Right cardiac atrium (tissue), 5 donors: ENCODE results near the gene TGFBRAP1. TPM values are rescaled to one million over a fixed set of nuclear protein-coding genes. Genes with fewer than 3 reads are reported as not detected.
"Not testable (repeated sequence)": the region's sequence is repeated elsewhere in the genome, so short reads cannot be mapped to it uniquely, and the experiment has no call there.

ENCODE experiments used
- ATAC-seq, 2 donors: fragments of 200-7000 bp; cut with Tn5 transposase; one replicate each; pipeline versions ENCODE4 v1.8.0 to v1.9.1; 2020; ENCODE audit warnings: moderate library complexity in 2 of 2, mild to moderate bottlenecking in 1 of 2
- DNase-seq, 3 donors: peaks; one replicate each; pipeline ENCODE4 v3.0.0-alpha.2; 2020
- H3K27ac ChIP-seq: one replicate; pipeline ENCODE4 v1.5.1; 2013; ENCODE audit warnings: mild to moderate bottlenecking, low read length, control low read depth, moderate library complexity
- H3K27me3 ChIP-seq: one replicate; pipeline ENCODE4 v1.6.1; 2013; ENCODE audit not compliant: control insufficient read depth, insufficient read depth
- H3K4me1 ChIP-seq: one replicate; pipeline ENCODE4 v1.6.1; 2013; ENCODE audit warnings: low read length; ENCODE audit not compliant: control insufficient read depth, insufficient read depth
- H3K4me3 ChIP-seq: one replicate; pipeline ENCODE4 v1.5.1; 2013; ENCODE audit warnings: low read length, control low read depth
- H3K9me3 ChIP-seq: one replicate; pipeline ENCODE4 v1.6.1; 2013; ENCODE audit warnings: low read length; ENCODE audit not compliant: control insufficient read depth
- WGBS: extraction: QIAGEN DNeasy Blood & Tissue Kit; methylation state at CpG from one replicate; pipeline ENCODE4 v1.1.7; 2013; 5-methylcytosine and 5-hydroxymethylcytosine counted together
- intact Hi-C, 4 donors: fragments of 100-400 bp; cut with DNase I; formaldehyde crosslinking; loops; one replicate each; pipeline versions ENCODE4 v1.11.0 to v1.14.0; 2022 to 2023
- polyA plus RNA-seq: library from polyadenylated mRNA; stranded (reverse); fragments of 200-250 nt; gene quantifications from one replicate; pipeline ENCODE4 v1.2.3, GENCODE V29; 2013
- total RNA-seq, 4 donors: library from RNA; stranded (reverse); fragmentation: NEBNext Ultra II Directional; extraction: Animal tissue kit (Norgen Biotek cat#: 25700); gene quantifications; one replicate each; pipeline ENCODE4 v1.2.1, GENCODE V29; 2021
- donor health status: healthy with polysubstance abuse.
- donor health status: DM: no; HTN: yes; CAD: no.
- donor health status: DM: no; HTN: no; CAD: no.
- donor health status: DM: no; HTN: yes; CAD: no; lungs with severe emphysema.
- donor health status: DM: yes; HTN: yes; CAD: no.

TGFBRAP1 gene
- total and polyA plus RNA-seq, 5 donors: 3.6 to 12.5 (median 11.5) TPM

DNA sequence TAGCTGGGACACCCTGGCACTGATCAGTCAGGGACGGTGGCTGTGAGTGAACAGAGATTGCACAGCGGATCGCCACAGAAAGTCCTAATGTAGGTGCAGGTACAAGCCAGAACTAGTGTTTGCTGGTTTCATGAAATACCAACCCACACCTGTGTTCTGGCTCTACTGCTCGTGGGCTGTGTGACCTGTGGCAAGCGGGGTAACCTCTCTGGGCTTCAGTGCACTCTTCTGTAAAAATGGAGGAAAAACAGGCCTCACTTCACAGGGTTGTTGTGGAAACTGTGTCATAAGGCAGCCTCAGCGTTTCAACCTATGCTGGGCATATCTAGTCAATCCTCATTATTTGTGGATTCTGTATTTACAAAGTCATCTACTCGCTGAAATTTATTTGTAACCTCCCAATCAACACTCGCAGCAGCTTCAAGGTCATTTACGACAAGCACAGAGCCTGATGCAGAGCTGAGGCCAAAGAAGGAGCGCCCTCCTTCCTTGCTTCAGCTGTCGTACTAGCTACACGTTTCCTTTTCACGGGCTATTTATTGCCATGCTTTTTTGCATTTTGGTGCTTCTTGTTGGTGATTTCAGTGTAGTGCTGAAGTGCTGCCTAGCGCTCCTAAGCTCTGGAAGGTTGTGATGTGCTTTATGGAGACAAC lies 58.0 kb downstream of the TGFBRAP1 start:
- DNase-seq (no peak), ATAC-seq (no peak)
- no peak overlapping the region for H3K4me3 ChIP-seq
- no peaks in the 10 kb centered on the region for H3K9me3 ChIP-seq
- H3K27me3 ChIP-seq: no peaks in the 10 kb centered on the region
- WGBS: 94% methylated on average over 14 of the region's 14 CpGs
- no peak overlapping the region for H3K27ac ChIP-seq
- intact Hi-C loops: no loop called here
- H3K4me1 ChIP-seq: no peaks in the 10 kb centered on the region

DNA sequence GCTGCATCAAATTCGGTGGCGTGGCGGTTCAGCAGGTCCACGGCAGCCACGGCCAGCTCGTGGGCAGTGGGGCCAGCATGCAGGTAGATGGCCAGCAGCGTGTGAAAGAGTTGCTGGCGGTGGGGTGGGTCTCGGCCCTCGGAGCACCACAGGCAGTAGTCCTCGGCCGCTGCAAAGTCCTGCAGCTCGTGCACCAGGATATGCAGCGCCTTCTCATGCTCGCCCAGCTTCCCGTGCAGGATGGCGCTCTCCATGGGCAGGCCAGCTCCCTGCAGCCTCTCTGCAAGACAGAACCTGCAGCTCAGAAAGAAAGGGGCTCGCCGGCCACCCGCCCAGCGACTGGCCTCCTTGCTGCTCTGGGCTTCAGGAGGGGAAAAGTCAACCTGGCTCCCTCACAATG lies 60.1 kb downstream of the TGFBRAP1 start:
- WGBS: 94% methylated on average over 21 of the region's 21 CpGs
- no peak for ATAC-seq

DNA sequence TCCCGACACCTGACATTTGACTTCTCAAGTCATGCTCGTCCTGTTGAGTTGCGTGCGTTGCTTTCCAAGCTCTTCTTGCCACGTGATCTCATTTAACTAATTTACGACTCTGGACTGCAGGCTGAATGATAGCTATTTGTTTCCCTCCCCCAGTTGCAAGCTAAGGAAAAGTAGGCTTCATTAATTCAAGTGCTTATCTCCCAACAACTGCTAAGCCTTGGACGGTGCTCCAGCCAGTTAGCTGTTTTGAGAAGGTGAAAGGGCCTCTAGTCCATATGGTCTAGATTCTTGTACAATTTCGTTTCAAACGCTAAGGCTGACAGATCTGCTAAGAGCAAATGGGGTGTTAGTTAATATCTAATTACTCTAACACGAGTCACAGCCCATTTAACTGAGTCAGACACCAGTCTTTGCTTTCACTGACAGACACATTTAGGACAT lies 66.9 kb downstream of the TGFBRAP1 start:
- ATAC-seq (no peak), DNase-seq (no peak)
- no peaks in the 10 kb centered on the region for H3K4me1 ChIP-seq
- H3K9me3 ChIP-seq: no peaks in the 10 kb centered on the region
- WGBS: 82% methylated on average over 10 of the region's 10 CpGs
- no peaks in the 10 kb centered on the region for H3K27me3 ChIP-seq
- intact Hi-C loops: no loop called here
- H3K4me3 ChIP-seq: no peak overlapping the region
- no peak overlapping the region for H3K27ac ChIP-seq

More for the DNA sequence above, 60.1 kb downstream of the TGFBRAP1 start:
- no peak for DNase-seq
- Histone ChIP-seq H3K9me3 (no peaks in the 10 kb centered on the region), H3K4me3 (no peak overlapping the region), H3K27me3 (no peaks in the 10 kb centered on the region), H3K27ac (no peak overlapping the region), H3K4me1 (no peaks in the 10 kb centered on the region)
- intact Hi-C loops: no loop called here

DNA sequence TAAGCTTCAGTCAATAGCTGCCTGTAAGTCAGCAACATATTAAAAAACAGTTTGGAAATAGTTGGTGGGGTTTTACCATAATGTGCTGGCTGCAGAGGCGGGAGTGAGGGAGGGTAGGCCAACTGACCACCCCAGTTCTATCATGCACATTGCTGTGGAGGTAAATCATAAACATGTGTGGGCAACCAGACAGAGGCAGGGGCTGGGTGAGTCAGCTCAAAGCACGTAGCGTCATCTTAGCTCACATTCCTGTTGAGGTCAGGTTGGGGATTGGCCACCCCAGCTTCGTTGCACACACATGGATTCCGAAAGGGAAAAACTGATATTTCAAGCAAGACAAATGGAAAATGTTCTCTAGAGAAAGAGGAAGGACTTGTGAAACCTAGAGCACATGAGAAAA lies 68.5 kb downstream of the TGFBRAP1 start:
- Histone ChIP-seq H3K27ac (no peak overlapping the region), H3K9me3 (no peaks in the 10 kb centered on the region), H3K27me3 (no peaks in the 10 kb centered on the region), H3K4me3 (no peak overlapping the region), H3K4me1 (no peaks in the 10 kb centered on the region)
- intact Hi-C loops: no loop called here
- ATAC-seq: no peak
- DNase-seq: no peak
- 87% methylated on average over 5 of the region's 5 CpGs for WGBS

DNA sequence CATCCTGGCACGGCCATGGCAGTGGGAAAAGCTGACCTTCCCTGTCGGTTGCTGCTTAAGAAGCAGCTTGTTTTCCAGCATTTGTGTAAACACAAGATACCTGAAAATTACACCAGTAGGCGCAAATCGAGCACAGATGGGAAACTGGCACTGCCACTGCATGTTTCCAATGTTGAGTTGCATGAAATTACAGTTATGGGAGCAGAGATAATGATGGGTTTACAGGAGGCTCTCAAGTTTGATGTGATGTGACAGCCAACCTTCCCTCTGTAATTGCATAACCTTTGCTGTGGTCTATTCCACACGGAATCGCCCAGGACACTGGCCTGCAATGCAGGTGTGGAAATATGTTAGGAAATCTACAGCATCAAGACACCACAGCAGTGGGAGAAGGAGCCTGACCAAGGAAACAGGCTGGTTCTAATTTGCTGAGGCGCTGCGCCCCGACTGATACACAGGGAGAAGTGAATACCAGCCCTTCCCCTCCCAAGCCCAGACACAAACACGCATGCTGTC lies 70.6 kb downstream of the TGFBRAP1 start:
- DNase-seq (no peak), ATAC-seq (no peak)
- Histone ChIP-seq H3K27me3 (no peaks in the 10 kb centered on the region), H3K4me3 (no peak overlapping the region), H3K4me1 (no peaks in the 10 kb centered on the region), H3K27ac (no peak overlapping the region), H3K9me3 (no peaks in the 10 kb centered on the region)
- 86% methylated on average over 10 of the region's 10 CpGs for WGBS
- intact Hi-C loops: no loop called here

DNA sequence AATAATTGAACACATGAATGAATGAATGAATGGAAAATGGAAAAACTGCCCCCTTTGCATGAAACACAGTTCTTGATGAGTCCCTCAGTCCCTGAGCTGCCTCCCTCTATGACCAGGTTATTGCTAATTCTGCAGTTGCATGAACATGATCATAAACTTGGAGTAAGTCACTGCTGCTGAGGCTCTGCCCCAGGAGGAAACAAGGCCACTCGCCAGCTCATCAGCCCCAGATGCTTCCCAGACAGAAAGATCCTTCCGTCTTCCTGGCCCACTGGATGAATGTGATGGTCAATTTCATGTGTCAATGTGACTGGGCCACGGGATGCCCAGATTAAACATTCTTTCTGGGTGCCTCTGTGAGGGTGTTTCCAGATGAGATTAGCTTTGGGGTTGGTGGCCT lies 71.6 kb downstream of the TGFBRAP1 start:
- no peaks in the 10 kb centered on the region for H3K4me1 ChIP-seq
- 90% methylated on average over 3 of the region's 3 CpGs for WGBS
- intact Hi-C loops: no loop called here
- H3K9me3 ChIP-seq: no peaks in the 10 kb centered on the region
- no peak overlapping the region for H3K27ac ChIP-seq
- no peak for ATAC-seq
- DNase-seq: no peak
- H3K4me3 ChIP-seq: no peak overlapping the region
- H3K27me3 ChIP-seq: no peaks in the 10 kb centered on the region

DNA sequence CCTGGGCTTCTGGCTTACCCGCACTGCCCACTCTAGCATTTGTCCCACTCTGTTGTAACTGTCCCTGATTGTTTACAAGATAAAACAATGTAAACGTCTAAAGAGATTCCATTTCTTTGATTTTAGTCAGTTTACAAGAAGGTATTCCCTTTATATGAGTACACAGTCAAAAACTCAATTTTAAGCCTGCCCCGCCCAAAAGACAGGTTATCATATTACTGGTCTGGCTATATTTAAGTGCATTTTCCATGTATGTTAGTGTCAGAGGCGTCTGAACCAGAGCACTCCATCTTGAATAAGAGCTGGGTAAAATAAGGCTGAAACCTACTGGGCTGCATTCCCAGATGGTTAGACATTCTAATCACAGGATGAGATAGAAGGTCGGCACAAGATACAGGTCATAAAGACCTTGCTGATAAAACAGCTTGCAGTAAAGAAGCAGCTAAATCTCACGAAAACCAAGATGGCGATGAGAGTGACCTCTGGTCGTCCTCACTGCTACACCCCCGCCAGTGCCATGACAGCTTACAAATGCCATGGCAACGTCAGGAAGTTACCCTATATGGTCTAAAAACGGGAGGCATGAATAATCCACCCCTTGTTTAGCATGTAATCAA lies 73.0 kb downstream of the TGFBRAP1 start:
- 50% methylated on average over 11 of the region's 11 CpGs for WGBS
- intact Hi-C loops: no loop called here
- no peaks in the 10 kb centered on the region for H3K27me3 ChIP-seq

DNA sequence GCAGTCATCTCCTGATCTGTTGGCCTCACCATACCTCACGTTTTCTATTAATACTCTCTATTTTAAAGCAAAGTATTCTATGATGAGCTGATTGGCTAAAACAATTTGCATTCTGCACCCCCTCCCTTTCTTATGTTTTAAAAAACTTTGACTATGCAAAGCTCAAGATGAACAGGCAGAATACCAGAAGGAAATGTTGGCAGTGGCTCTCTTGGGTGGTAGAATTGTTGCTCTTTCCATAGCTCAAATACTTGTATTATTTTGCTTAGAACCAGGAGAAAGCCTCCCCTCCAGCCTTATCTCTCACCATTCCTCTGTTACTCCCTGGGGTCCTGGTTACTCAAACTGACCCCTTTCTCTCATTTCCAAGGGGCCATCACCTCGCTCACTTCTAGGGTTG lies 73.6 kb downstream of the TGFBRAP1 start:
- intact Hi-C loops: no loop called here
- Histone ChIP-seq H3K4me1 (no peaks in the 10 kb centered on the region), H3K4me3 (no peak overlapping the region), H3K27ac (no peak overlapping the region), H3K9me3 (no peaks in the 10 kb centered on the region), H3K27me3 (no peaks in the 10 kb centered on the region)
- WGBS: 80% methylated on average over 2 of the region's 2 CpGs
- DNase-seq: no peak
- no peak for ATAC-seq

More for the DNA sequence above, 73.0 kb downstream of the TGFBRAP1 start:
- no peak for DNase-seq
- no peaks in the 10 kb centered on the region for H3K4me1 ChIP-seq
- no peak overlapping the region for H3K27ac ChIP-seq
- H3K9me3 ChIP-seq: no peaks in the 10 kb centered on the region
- no peak overlapping the region for H3K4me3 ChIP-seq
- no peak for ATAC-seq

DNA sequence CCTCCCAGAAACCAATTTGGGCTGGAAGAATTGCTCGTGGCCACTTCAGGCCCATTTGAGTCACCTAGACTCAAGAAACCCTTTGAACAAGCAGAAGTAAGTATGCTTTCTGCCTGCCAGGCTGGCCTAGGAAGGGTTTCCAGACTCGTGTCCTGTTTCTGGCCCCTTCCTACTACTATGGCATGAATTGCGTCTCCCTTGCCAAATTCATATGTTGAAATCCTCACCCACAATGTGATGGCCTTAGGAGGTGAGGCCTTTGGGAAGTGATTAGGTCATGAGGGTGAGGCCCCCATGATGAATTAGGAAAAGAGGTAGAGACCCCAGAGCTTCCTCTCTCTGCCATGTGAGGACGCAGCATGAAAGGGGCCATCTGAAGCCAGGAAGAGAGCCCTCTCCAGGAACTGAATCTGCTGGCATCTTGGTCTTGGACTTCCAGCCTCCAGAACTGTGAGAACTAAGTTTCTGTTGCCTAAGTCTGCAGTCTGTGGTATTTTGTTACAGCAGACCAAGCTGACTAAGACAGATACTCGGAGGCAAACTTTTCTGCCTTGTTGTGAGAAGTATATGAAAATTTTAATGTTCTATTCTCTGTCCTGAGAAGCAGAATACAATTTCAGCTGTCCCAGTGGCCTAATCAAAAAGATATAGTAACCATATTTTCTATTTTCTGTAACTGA lies 74.9 kb downstream of the TGFBRAP1 start:
- ATAC-seq (no peak), DNase-seq (no peak)
- Histone ChIP-seq H3K4me1 (no peaks in the 10 kb centered on the region), H3K9me3 (no peaks in the 10 kb centered on the region), H3K27ac (no peak overlapping the region), H3K27me3 (no peaks in the 10 kb centered on the region), H3K4me3 (no peak overlapping the region)
- 84% methylated on average over 5 of the region's 5 CpGs for WGBS
- intact Hi-C loops: no loop called here

DNA sequence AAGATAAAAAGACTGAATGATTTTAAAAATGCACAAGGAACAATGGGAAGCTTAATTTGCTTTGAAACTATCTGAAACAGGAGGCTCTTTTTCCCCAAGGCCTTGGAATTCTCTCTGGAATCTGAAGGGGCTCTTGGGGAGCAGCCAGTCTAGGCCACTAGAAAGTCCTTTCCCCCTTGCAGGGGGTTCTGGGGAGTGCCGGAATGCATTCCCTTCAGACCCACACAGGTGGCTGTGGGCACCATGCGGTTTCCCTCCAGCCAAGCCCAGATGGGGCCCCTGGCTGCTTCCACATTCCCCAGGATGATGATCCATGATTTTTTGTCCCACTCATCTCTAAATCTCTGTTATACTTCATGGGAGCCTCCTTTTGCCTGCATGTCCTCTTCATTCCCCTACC lies 77.3 kb downstream of the TGFBRAP1 start:
- intact Hi-C loops: no loop called here
- no peak for ATAC-seq
- WGBS: 97% methylated on average over 2 of the region's 2 CpGs
- H3K9me3 ChIP-seq: no peaks in the 10 kb centered on the region
- H3K4me3 ChIP-seq: no peak overlapping the region
- H3K27ac ChIP-seq: no peak overlapping the region
- H3K27me3 ChIP-seq: no peaks in the 10 kb centered on the region
- DNase-seq: no peak
- H3K4me1 ChIP-seq: no peaks in the 10 kb centered on the region

DNA sequence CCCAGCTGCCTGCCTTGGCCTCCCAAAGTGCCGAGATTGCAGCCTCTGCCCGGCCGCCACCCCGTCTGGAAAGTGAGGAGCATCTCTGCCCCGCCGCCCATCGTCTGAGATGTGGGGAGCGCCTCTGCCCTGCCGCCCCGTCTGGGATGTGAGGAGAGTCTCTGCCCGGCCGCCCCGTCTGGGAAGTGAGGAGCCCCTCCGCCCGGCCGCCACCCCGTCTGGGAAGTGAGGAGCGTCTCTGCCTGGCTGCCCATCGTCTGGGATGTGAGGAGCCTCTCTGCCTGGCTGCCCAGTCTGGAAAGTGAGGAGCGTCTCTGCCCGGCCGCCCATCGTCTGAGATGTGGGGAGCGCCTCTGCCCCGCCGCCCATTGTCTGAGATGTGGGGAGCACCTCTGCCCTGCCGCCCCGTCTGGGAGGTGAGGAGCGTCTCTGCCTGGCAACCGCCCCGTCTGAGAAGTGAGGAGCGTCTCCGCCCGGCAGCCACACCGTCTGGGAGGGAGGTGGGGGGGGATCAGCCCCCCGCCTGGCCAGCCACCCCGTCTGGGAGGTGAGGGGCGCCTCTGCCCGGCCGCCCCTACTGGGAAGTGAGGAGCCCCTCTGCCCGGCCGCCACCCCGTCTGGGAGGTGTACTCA lies 78.4 kb downstream of the TGFBRAP1 start:
- intact Hi-C loops, H3K27me3 ChIP-seq, H3K4me3 ChIP-seq, ATAC-seq, H3K9me3 ChIP-seq, H3K4me1 ChIP-seq, DNase-seq, H3K27ac ChIP-seq: not testable (repeated sequence)
- 97% methylated on average over 43 of the region's 43 CpGs for WGBS
